GM08714 (cell line): ENCODE data around the gene COCH.
"Not testable (repeated sequence)": the region's sequence is repeated elsewhere in the genome, so short reads cannot be mapped to it uniquely, and the experiment has no call there.

Experiments
- H3K4me3 ChIP-seq: fragments of 200-500 bp; sonication (Bioruptor generic); 2 replicates; pipeline ENCODE4 v1.5.1; 2014; ENCODE audit warnings: mild to moderate bottlenecking, low read length, inconsistent platforms
- ZNF274 ChIP-seq: IDR thresholded peaks from 2 replicates; pipeline ENCODE4 v1.6.1; 2012; ENCODE audit warnings: mild to moderate bottlenecking, low read depth, low read length

COCH gene

GRCh38 chr14:30928462-30928861 is 54.1 kb downstream of the COCH start:
- H3K4me3 ChIP-seq, result no peak overlapping the region
- no peak for TF ChIP-seq ZNF274

- not testable (repeated sequence) for H3K4me3 ChIP-seq
Observed at GRCh38 chr14:30933937-30934336, 59.6 kb downstream of the COCH start.

GRCh38 chr14:30935445-30935844 is 61.1 kb downstream of the COCH start:
- TF ChIP-seq ZNF274, result no peak

DNA sequence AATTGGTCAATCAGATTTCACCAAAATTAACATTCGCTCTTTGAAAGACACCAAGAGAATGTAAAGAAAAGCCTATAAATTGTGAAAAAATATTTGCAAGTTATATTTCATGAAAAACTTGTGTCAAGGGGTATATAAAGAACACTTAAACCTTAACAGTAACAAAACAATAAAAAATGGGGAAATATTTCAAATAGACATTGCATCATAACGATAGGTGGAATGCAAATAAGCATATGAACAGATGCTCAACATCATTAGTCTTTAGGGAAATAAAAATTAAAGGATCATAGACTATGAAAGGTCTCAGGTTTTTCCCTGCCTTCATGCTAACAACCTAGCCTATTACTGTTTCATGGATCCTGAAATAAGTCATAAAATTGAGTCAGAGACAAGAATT is 64.3 kb downstream of the COCH start:
- no peak for TF ChIP-seq ZNF274
- no peak overlapping the region for H3K4me3 ChIP-seq

More at GRCh38 chr14:30935445-30935844, 61.1 kb downstream of the COCH start:
- H3K4me3 ChIP-seq, result no peak overlapping the region
